ENCODE data around the gene NRXN3. TPM values are rescaled to one million over a fixed set of nuclear protein-coding genes. Genes with fewer than 3 reads are reported as not detected.

The NRXN3 gene
- total and polyA plus RNA-seq, 2 of the 13 experiments (the other 11 are each of a cell fraction or from before 2014, with no cell fraction given), result 0.03 TPM; not detected in 1

DNA sequence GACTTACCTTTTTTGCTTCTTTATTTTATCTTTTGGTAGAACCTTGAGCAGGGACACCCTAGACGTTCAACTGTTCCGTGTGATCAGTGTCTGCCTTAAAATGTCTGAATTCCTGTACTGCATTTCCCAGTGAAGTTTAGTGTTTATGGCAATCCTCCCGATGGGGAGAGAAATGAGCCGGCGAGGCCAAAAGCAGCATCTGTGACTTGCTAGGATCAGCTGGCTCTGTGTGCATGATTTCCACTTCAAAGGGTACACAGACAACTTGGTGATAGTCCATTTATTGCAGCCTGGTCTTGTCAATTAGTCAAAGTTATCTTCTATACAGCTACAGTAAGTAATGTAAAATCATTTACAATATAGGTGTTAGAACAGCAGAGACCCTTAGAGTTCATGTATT is 1272.6 kb downstream of the NRXN3 start (continued):
- TF ChIP-seq, protein P1, sequence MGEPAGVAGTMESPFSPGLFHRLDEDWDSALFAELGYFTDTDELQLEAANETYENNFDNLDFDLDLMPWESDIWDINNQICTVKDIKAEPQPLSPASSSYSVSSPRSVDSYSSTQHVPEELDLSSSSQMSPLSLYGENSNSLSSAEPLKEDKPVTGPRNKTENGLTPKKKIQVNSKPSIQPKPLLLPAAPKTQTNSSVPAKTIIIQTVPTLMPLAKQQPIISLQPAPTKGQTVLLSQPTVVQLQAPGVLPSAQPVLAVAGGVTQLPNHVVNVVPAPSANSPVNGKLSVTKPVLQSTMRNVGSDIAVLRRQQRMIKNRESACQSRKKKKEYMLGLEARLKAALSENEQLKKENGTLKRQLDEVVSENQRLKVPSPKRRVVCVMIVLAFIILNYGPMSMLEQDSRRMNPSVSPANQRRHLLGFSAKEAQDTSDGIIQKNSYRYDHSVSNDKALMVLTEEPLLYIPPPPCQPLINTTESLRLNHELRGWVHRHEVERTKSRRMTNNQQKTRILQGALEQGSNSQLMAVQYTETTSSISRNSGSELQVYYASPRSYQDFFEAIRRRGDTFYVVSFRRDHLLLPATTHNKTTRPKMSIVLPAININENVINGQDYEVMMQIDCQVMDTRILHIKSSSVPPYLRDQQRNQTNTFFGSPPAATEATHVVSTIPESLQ (CRISPR knock-in tag; conservative IDR thresholded peaks at IDR 0.05), result no peak
- TF ChIP-seq, protein P2, sequence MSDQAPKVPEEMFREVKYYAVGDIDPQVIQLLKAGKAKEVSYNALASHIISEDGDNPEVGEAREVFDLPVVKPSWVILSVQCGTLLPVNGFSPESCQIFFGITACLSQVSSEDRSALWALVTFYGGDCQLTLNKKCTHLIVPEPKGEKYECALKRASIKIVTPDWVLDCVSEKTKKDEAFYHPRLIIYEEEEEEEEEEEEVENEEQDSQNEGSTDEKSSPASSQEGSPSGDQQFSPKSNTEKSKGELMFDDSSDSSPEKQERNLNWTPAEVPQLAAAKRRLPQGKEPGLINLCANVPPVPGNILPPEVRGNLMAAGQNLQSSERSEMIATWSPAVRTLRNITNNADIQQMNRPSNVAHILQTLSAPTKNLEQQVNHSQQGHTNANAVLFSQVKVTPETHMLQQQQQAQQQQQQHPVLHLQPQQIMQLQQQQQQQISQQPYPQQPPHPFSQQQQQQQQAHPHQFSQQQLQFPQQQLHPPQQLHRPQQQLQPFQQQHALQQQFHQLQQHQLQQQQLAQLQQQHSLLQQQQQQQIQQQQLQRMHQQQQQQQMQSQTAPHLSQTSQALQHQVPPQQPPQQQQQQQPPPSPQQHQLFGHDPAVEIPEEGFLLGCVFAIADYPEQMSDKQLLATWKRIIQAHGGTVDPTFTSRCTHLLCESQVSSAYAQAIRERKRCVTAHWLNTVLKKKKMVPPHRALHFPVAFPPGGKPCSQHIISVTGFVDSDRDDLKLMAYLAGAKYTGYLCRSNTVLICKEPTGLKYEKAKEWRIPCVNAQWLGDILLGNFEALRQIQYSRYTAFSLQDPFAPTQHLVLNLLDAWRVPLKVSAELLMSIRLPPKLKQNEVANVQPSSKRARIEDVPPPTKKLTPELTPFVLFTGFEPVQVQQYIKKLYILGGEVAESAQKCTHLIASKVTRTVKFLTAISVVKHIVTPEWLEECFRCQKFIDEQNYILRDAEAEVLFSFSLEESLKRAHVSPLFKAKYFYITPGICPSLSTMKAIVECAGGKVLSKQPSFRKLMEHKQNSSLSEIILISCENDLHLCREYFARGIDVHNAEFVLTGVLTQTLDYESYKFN (CRISPR knock-in tag; conservative IDR thresholded peaks at IDR 0.05), result no peak
- TF ChIP-seq MTA1 (CRISPR knock-in tag; IDR thresholded peaks at IDR 0.05; ENCODE audit: borderline replicate concordance) (no peak), ZEB1 (IDR thresholded peaks at IDR 0.05; ENCODE audit: insufficient replicate concordance, low read depth) (no peak)

DNA sequence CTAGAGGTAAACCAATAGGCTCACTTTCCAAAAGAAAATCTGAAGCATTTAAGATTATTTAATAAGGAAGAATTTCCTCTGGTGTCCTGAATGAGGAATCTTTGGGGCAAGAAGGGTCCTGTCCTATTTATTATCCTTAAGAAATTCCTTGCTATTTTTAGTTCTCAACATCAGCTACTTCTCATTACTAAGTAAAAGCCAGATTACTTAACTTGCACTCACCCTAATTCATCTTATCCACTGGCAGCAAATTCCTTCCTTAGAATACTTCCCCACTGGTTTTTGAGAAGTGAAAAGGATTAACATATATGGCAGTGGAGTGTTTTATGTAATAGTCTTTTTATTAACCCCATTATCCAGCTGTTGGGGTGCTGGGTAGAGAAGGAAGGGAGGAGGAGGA is 1273.4 kb downstream of the NRXN3 start:
- no peaks in the 10 kb centered on the region for H3K79me2 ChIP-seq (ENCODE audit: insufficient read depth, low read length)
- in situ Hi-C loops (cut with HindIII; ENCODE audit: extremely low pct_ligation_motif_present, low pct_unique_long_range_greater_than_20kb) (no loop called here), intact Hi-C loops (cut with micrococcal nuclease; ENCODE audit: unreplicated experiment) (no loop called here)
- no peaks in the 10 kb centered on the region for H3K36me3 ChIP-seq (replicated peaks in 1 of 2; ENCODE audit: control insufficient read depth in 1 of 2, insufficient read depth in 2 of 2, low read length in 2 of 2)
- H3K9me3 ChIP-seq (ENCODE audit: low read length), result peaks cover 52% of the 10 kb centered on the region
- ChIA-PET CTCF (ENCODE audit: low intra/inter-chr PET ratio, low total read pairs) (no interaction called here), POLR2A (no interaction called here)
- H4K20me1 ChIP-seq (ENCODE audit: insufficient read depth, low read length), result no peaks in the 10 kb centered on the region
- H3K4me3 ChIP-seq (replicated peaks in 1 of 3; ENCODE audit: insufficient read depth in 1 of 3, low read depth in 2 of 3, low read length in 3 of 3), result no peak overlapping the region
- H3K27me3 ChIP-seq (ENCODE audit: control insufficient read depth in 1 of 2, insufficient read depth in 2 of 2, low read length in 2 of 2), result no peaks in the 10 kb centered on the region
- FAIRE-seq, result no peak
- H2AFZ ChIP-seq (ENCODE audit: low read length), result no peak overlapping the region
- H3K4me1 ChIP-seq (ENCODE audit: insufficient read depth, low read length), result no peaks in the 10 kb centered on the region
- ATAC-seq, result no peak
- H3K9ac ChIP-seq (ENCODE audit: insufficient read depth, low read depth, low read length), result no peak overlapping the region
- H3K4me2 ChIP-seq (ENCODE audit: low read depth, low read length), result no peak overlapping the region
- DNase-seq (ENCODE audit: low spot score), result no peak
- no peak overlapping the region for H3K27ac ChIP-seq (ENCODE audit: extremely low read length, insufficient read depth, low read length)
- TF ChIP-seq HHEX (CRISPR knock-in tag; IDR thresholded peaks at IDR 0.05) (no peak), ARNT2 (CRISPR knock-in tag; IDR thresholded peaks at IDR 0.05; ENCODE audit: low read depth) (no peak), ZFP62 (CRISPR knock-in tag; IDR thresholded peaks at IDR 0.05) (no peak), CCDC6 (CRISPR knock-in tag; IDR thresholded peaks at IDR 0.05) (no peak), NCOA2 (CRISPR knock-in tag; IDR thresholded peaks at IDR 0.05) (no peak), ZSCAN20 (CRISPR knock-in tag; IDR thresholded peaks at IDR 0.05; ENCODE audit: borderline replicate concordance) (no peak), RFXAP (CRISPR knock-in tag; IDR thresholded peaks at IDR 0.05; ENCODE audit: borderline replicate concordance) (no peak), POLR2A (IDR thresholded peaks at IDR 0.05; ENCODE audit: insufficient read depth in 1 of 2, low read depth in 2 of 2, low read length in 2 of 2) (no peak), BHLHE40 (IDR thresholded peaks at IDR 0.05; ENCODE audit: low read length) (no peak), MAFF (IDR thresholded peaks at IDR 0.05; ENCODE audit: low read depth, low read length) (no peak), ZNF563 (CRISPR knock-in tag; IDR thresholded peaks at IDR 0.05) (no peak), U2AF2 (IDR thresholded peaks at IDR 0.05; ENCODE audit: low read depth, low read length) (no peak), ZNF713 (CRISPR knock-in tag; IDR thresholded peaks at IDR 0.05) (no peak)
- TF ChIP-seq, protein P3, sequence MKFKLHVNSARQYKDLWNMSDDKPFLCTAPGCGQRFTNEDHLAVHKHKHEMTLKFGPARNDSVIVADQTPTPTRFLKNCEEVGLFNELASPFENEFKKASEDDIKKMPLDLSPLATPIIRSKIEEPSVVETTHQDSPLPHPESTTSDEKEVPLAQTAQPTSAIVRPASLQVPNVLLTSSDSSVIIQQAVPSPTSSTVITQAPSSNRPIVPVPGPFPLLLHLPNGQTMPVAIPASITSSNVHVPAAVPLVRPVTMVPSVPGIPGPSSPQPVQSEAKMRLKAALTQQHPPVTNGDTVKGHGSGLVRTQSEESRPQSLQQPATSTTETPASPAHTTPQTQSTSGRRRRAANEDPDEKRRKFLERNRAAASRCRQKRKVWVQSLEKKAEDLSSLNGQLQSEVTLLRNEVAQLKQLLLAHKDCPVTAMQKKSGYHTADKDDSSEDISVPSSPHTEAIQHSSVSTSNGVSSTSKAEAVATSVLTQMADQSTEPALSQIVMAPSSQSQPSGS (CRISPR knock-in tag; IDR thresholded peaks at IDR 0.05), result no peak
- no TSS peak for BruUV-seq (replicated peaks)

Measured in HepG2 (cell line).